GM12864 (cell line): ENCODE data around the gene ZNF333.

Source experiments
- DNase-seq: peaks from one replicate; pipeline ENCODE4 v3.0.0-alpha.2; 2011; ENCODE audit warnings: low read depth
- H3K4me3 ChIP-seq: 2 replicates; pipeline ENCODE4 v1.5.1; 2011; ENCODE audit warnings: mild to moderate bottlenecking, low read depth, low read length, control low read depth
- TF ChIP-seq, protein P1 (sequence below): IDR thresholded peaks from 2 replicates; pipeline ENCODE4 v1.5.1; 2011; ENCODE audit warnings: low read depth, mild to moderate bottlenecking, moderate library complexity, low read length, control low read depth, inconsistent platforms; ENCODE audit errors: missing control alignments

Gene ZNF333

DNA sequence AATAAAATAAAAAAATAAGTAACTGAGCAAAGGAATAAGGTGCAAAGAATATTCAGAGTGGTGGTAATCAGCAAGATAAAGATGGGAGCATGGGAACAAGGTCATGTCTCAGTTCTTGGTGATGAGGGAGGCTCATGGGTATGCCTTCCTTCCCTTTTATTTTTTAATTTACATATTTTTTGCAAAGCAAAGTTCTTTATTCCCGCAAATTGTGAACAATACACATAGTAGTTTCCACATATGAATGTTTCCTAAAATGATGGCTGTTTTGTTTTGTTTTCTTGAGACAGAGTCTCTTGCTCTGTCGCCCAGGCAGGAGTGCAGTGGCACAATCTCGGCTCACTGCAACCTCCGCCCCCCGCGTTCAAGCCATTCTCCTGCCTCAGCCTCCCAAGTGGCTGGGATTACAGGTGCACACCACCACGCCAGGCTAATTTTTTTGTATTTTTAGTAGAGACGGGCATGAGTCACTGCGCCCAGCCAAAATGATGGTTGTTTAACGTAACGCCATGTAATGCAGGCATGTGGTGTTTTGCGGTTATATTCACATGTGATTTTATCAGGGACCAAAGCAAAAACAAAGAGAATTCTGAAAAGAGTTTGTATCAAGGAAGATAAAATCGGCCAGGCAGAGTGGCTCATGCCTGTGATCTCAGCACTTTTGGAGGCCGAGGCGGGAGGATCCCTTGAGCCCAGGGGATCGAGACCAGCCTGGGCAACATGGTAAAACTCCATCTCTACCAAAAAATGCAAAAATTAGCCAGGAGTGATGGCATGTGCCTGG lies 93.0 kb downstream of the ZNF333 start:
- DNase-seq = no peak
- H3K4me3 ChIP-seq = no peak overlapping the region
- TF ChIP-seq, protein P1, sequence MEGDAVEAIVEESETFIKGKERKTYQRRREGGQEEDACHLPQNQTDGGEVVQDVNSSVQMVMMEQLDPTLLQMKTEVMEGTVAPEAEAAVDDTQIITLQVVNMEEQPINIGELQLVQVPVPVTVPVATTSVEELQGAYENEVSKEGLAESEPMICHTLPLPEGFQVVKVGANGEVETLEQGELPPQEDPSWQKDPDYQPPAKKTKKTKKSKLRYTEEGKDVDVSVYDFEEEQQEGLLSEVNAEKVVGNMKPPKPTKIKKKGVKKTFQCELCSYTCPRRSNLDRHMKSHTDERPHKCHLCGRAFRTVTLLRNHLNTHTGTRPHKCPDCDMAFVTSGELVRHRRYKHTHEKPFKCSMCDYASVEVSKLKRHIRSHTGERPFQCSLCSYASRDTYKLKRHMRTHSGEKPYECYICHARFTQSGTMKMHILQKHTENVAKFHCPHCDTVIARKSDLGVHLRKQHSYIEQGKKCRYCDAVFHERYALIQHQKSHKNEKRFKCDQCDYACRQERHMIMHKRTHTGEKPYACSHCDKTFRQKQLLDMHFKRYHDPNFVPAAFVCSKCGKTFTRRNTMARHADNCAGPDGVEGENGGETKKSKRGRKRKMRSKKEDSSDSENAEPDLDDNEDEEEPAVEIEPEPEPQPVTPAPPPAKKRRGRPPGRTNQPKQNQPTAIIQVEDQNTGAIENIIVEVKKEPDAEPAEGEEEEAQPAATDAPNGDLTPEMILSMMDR = no peak
